Loucy (cell line): Measurements from ENCODE around the gene RMI2.

Source experiments
- EZH2phosphoT487 ChIP-seq: fragments of 200-600 bp; IDR thresholded peaks from 2 replicates; pipeline ENCODE4 v1.6.1; 2018; ENCODE audit warnings: antibody characterized with exemption, mild to moderate bottlenecking, moderate library complexity, borderline replicate concordance
- TF ChIP-seq, protein P1 (sequence below): fragments of 200-600 bp; sonication (generic); conservative IDR thresholded peaks from 2 replicates; pipeline ENCODE4 v1.5.1; 2014; ENCODE audit warnings: mild to moderate bottlenecking, antibody characterized with exemption, low read length

DNA sequence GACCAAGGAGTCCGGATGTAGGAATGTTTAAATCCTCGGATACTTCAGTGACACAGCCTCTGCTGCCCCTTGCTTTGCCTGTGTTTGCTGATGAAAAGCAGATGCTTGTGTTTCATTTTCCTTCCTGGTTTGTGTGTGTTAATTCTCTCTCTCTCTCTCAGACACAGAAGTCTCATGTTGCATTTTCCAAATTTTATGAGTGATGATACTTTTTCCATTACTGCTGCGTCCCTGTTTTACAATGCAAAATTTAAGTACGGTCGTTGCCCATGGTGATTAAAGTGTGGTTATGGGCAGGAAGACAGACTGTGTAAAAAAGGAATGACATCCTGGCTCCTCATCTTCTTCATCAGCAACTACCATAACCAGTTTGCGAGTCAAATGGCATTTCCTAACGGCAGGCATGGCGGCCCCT is 5.7 kb downstream of the RMI2 start:
- TF ChIP-seq EZH2phosphoT487, result no peak
- TF ChIP-seq, protein P1, sequence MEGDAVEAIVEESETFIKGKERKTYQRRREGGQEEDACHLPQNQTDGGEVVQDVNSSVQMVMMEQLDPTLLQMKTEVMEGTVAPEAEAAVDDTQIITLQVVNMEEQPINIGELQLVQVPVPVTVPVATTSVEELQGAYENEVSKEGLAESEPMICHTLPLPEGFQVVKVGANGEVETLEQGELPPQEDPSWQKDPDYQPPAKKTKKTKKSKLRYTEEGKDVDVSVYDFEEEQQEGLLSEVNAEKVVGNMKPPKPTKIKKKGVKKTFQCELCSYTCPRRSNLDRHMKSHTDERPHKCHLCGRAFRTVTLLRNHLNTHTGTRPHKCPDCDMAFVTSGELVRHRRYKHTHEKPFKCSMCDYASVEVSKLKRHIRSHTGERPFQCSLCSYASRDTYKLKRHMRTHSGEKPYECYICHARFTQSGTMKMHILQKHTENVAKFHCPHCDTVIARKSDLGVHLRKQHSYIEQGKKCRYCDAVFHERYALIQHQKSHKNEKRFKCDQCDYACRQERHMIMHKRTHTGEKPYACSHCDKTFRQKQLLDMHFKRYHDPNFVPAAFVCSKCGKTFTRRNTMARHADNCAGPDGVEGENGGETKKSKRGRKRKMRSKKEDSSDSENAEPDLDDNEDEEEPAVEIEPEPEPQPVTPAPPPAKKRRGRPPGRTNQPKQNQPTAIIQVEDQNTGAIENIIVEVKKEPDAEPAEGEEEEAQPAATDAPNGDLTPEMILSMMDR, result no peak
